Ishikawa (cell line): Measurements from ENCODE around the gene ARHGAP31.

ENCODE experiments used
- CEBPB ChIP-seq: IDR thresholded peaks from 2 replicates; pipeline ENCODE4 v1.6.1; 2012
- CREB1 ChIP-seq: IDR thresholded peaks from 2 replicates; pipeline ENCODE4 v1.6.1; 2012; ENCODE audit warnings: low read depth
- EGR1 ChIP-seq: IDR thresholded peaks from 2 replicates; pipeline ENCODE4 v1.6.1; 2012
- EP300 ChIP-seq: IDR thresholded peaks from 2 replicates; pipeline ENCODE4 v1.6.1; 2012; ENCODE audit warnings: borderline replicate concordance
- FOXM1 ChIP-seq: IDR thresholded peaks from 2 replicates; pipeline ENCODE4 v1.6.1; 2012; ENCODE audit warnings: low read depth, borderline replicate concordance
- NFIC ChIP-seq: IDR thresholded peaks from 2 replicates; pipeline ENCODE4 v1.6.1; 2012
- RAD21 ChIP-seq: IDR thresholded peaks from 2 replicates; pipeline ENCODE4 v1.6.1; 2012; ENCODE audit warnings: low read depth
- REST ChIP-seq: IDR thresholded peaks from 2 replicates; pipeline ENCODE4 v1.6.1; 2012; ENCODE audit warnings: low read depth, mild to moderate bottlenecking
- TAF1 ChIP-seq: IDR thresholded peaks from 2 replicates; pipeline ENCODE4 v1.6.1; 2012; ENCODE audit warnings: low read depth, mild to moderate bottlenecking
- TCF12 ChIP-seq: IDR thresholded peaks from 2 replicates; pipeline ENCODE4 v1.6.1; 2012; ENCODE audit warnings: low read depth
- TEAD4 ChIP-seq: IDR thresholded peaks from 2 replicates; pipeline ENCODE4 v1.6.1; 2012
- USF1 ChIP-seq: IDR thresholded peaks from 2 replicates; pipeline ENCODE4 v1.6.1; 2012
- YY1 ChIP-seq: IDR thresholded peaks from 2 replicates; pipeline ENCODE4 v1.6.1; 2012; ENCODE audit warnings: low read depth
- ZBTB7A ChIP-seq: IDR thresholded peaks from 2 replicates; pipeline ENCODE4 v1.6.1; 2012; ENCODE audit warnings: low read depth
- TF ChIP-seq, protein P1 (sequence below): IDR thresholded peaks from 2 replicates; pipeline ENCODE4 v1.6.1; 2012

The ARHGAP31 gene

GRCh38 chr3:119405315-119405714 lies 111.1 kb downstream of the ARHGAP31 start:
- TF ChIP-seq NFIC: no peak
- no peak for TF ChIP-seq CREB1
- TF ChIP-seq TEAD4: no peak
- no peak for TF ChIP-seq RAD21
- TF ChIP-seq, protein P1, sequence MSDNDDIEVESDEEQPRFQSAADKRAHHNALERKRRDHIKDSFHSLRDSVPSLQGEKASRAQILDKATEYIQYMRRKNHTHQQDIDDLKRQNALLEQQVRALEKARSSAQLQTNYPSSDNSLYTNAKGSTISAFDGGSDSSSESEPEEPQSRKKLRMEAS: no peak
- TF ChIP-seq CEBPB: no peak
- TF ChIP-seq ZBTB7A: no peak
- no peak for TF ChIP-seq TCF12
- no peak for TF ChIP-seq YY1

- TF ChIP-seq CREB1 (no peak), CEBPB (no peak), USF1 (no peak), EP300 (no peak), TAF1 (no peak), FOXM1 (no peak), YY1 (no peak), TCF12 (no peak), EGR1 (no peak), ZBTB7A (no peak), REST (no peak), RAD21 (no peak), TEAD4 (no peak), NFIC (no peak)
- TF ChIP-seq, protein P1: no peak
Measured at GRCh38 chr3:119408243-119408950, 114.2 kb downstream of the ARHGAP31 start.

- TF ChIP-seq EGR1 (no peak), FOXM1 (no peak), TAF1 (no peak), YY1 (no peak)
- TF ChIP-seq, protein P1: no peak
Measured at GRCh38 chr3:119409844-119410243, 115.7 kb downstream of the ARHGAP31 start.

DNA sequence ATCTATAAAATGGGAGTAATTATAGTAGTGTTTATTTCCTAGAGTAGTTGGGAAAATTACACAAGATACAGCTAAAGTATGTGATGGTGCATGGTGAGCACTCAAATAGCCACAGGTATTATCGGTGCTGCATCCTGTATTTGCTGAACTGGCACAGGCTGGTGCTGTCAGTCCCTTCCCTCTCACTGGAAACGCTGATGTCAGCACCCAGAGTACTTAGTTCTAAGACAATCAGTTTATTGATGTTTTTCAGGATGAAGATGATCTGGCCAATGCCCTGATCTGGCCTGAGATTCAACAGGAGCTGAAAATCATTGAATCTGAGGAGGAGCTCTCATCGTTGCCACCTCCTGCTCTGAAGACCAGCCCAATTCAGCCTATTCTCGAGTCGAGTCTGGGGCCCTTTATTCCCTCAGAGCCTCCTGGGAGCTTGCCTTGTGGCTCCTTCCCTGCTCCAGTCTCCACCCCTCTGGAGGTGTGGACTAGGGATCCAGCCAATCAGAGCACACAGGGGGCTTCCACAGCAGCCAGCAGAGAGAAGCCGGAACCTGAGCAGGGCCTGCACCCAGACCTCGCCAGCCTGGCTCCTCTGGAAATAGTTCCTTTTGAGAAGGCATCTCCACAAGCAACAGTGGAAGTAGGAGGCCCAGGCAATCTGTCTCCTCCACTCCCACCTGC lies 119.6 kb downstream of the ARHGAP31 start:
- TF ChIP-seq EGR1 (no peak), RAD21 (no peak), ZBTB7A (no peak), TCF12 (no peak), NFIC (no peak), EP300 (no peak), USF1 (no peak), YY1 (no peak), REST (no peak), TAF1 (no peak), TEAD4 (no peak), CEBPB (no peak)

GRCh38 chr3:119416873-119417272 lies 122.7 kb downstream of the ARHGAP31 start:
- TF ChIP-seq ZBTB7A (no peak), EP300 (no peak), EGR1 (no peak), CEBPB (no peak), YY1 (no peak), TCF12 (no peak), TAF1 (no peak)
- TF ChIP-seq, protein P1: no peak
